HepG2 (cell line): ENCODE results near the gene GTF3C5.

ENCODE experiments used
- CEBPG ChIP-seq: IDR thresholded peaks from 2 replicates; pipeline ENCODE4 v1.6.1; 2016
- MYC ChIP-seq: sonication (generic); formaldehyde crosslinking; IDR thresholded peaks from 2 replicates; pipeline ENCODE4 v1.9.0; 2021; ENCODE audit warnings: missing genetic modification reagents, borderline replicate concordance
- PLRG1 ChIP-seq: fragments of 450-650 bp; conservative IDR thresholded peaks from 2 replicates; pipeline ENCODE4 v1.6.1; 2016
- POLR2A ChIP-seq, 2 experiments: IDR thresholded peaks; 2 replicates each; pipeline ENCODE4 v1.6.1; 2011; ENCODE audit warnings: low read depth in 2 of 2, low read length in 2 of 2, mild to moderate bottlenecking in 1 of 2, moderate library complexity in 1 of 2; ENCODE audit not compliant: insufficient read depth in 1 of 2
- POLR2AphosphoS2 ChIP-seq: IDR thresholded peaks from 2 replicates; pipeline ENCODE4 v1.6.1; 2011; ENCODE audit warnings: low read depth, low read length, improper control_type of control experiment
- RXRA ChIP-seq: sonication (generic); formaldehyde crosslinking; IDR thresholded peaks from 2 replicates; pipeline ENCODE4 v1.5.1; 2020; ENCODE audit warnings: missing genetic modification reagents
- SALL2 ChIP-seq: sonication (generic); formaldehyde crosslinking; IDR thresholded peaks from 2 replicates; pipeline ENCODE4 v1.8.1; 2023; ENCODE audit warnings: mild to moderate bottlenecking, missing genetic modification reagents, inconsistent platforms
- SMARCC2 ChIP-seq: fragments of 450-650 bp; IDR thresholded peaks from 2 replicates; pipeline ENCODE4 v1.6.1; 2017; ENCODE audit warnings: antibody characterized with exemption, mild to moderate bottlenecking
- TF ChIP-seq, protein P1 (sequence below), 2 experiments: sonication (generic) in 1 of 2; formaldehyde crosslinking in 1 of 2; IDR thresholded peaks; 2 replicates each; pipeline versions ENCODE4 v1.5.1 to v1.6.1; 2011 to 2020; ENCODE audit warnings: borderline replicate concordance in 1 of 2, low read depth in 1 of 2, low read length in 1 of 2, mild to moderate bottlenecking in 1 of 2, missing genetic modification reagents in 1 of 2, moderate library complexity in 1 of 2

DNA sequence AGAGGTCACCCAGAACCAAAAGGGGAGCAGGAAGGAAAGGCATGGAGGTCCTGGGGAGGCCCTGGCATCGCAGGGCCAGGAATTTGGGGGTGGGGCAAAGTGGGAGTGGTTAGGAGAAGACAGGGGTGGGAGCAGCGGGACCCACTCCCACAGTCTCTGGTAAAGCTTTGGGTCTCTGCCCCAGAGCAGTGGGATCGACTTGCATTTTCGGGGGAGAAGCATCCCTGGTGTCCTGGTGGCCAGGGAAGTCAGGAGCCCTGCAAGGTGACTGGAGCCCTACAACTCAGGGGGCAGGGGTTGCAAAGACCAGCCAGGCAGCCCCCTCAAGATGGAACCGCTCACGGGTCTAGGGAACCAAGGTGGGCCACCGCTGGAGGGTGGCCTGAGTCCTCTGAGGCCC lies 22.4 kb upstream of the GTF3C5 start:
- TF ChIP-seq POLR2A (IDR thresholded peaks at IDR 0.05; ENCODE audit: insufficient read depth in 1 of 2, low read depth in 2 of 2, low read length in 2 of 2) (no peak), CEBPG (CRISPR knock-in tag) (no peak), MYC (CRISPR knock-in tag) (no peak), PLRG1 (no peak), SALL2 (CRISPR knock-in tag) (no peak), SMARCC2 (no peak), RXRA (CRISPR knock-in tag) (no peak), POLR2AphosphoS2 (no peak)
- TF ChIP-seq, protein P1, sequence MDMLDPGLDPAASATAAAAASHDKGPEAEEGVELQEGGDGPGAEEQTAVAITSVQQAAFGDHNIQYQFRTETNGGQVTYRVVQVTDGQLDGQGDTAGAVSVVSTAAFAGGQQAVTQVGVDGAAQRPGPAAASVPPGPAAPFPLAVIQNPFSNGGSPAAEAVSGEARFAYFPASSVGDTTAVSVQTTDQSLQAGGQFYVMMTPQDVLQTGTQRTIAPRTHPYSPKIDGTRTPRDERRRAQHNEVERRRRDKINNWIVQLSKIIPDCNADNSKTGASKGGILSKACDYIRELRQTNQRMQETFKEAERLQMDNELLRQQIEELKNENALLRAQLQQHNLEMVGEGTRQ (IDR thresholded peaks at IDR 0.05; ENCODE audit: low read depth, low read length), result no peak
- TF ChIP-seq, protein P1 (CRISPR knock-in tag; IDR thresholded peaks at IDR 0.05; ENCODE audit: borderline replicate concordance), result no peak
